ENCODE results near the gene DCAF11. TPM values are rescaled to one million over a fixed set of nuclear protein-coding genes. Genes with fewer than 3 reads are reported as not detected.

Gene DCAF11
- total and polyA plus RNA-seq, 2 of the 13 experiments (the other 11 are each of a cell fraction or from before 2014, with no cell fraction given) = 150 to 257 TPM

DNA sequence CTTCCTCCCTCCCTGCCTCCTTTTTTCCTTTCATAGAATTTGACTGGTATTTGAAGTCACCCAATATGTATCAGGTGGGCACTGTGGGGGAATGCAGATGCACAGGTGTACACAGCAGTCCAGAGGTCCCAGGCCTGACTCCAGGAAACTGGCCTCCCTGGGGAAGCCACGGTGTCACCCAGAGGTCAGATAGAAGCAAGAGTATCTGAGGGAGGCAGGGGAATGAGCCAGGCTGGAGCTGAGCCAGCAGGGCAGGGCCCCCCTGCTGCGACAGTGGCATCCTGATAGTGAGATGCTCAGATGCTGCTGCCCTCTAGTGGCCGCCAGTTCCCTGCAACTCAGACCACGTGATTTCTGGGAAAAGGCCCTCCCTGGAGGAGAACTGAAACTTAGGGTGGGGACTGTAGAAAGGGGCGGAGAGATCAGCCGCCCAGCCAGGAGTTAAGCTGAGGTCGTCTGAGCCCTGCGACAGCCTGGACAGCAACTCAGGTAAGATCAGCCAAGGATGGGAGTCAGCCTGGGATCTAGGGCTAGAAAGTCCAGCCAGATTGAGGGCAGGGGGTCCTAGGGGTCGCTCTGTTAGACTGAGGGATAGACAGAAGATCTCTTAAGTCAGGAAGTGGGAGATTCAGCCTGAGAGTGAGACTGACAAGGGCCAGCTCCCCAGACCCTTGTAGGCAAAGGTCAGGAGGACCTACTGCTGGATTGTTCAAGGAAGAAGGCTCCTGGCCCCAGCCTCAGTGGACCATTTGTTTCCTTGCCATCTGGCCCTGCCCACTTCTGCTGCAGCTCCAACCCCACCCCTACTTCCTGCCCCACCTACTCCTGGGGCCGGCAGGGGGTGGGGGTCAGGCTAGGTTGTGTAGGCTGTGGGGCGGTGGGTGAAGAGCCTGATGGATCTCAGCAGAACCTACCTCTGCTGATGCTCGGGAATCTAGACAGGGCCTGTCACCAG is 46.5 kb downstream of the DCAF11 start, which contains the start of gene IRF9 (continued):
- TF ChIP-seq ERF (CRISPR knock-in tag; IDR thresholded peaks at IDR 0.05) (peak; percentile 100), RAD21 (CRISPR knock-in tag; IDR thresholded peaks at IDR 0.05) (peak; percentile 99), ZSCAN21 (CRISPR knock-in tag; IDR thresholded peaks at IDR 0.05; ENCODE audit: borderline replicate concordance) (peak; percentile 96), SETDB1 (CRISPR knock-in tag; IDR thresholded peaks at IDR 0.05; ENCODE audit: borderline replicate concordance) (no peak), NKX3-1 (CRISPR knock-in tag; IDR thresholded peaks at IDR 0.05) (no peak), NFATC3 (CRISPR knock-in tag; IDR thresholded peaks at IDR 0.05) (peak; percentile 95; the same call in 1 of the 2 replicates), CREM (IDR thresholded peaks at IDR 0.05) (peak; percentile 77), CREM (CRISPR knock-in tag; IDR thresholded peaks at IDR 0.05) (no peak; the same call in 1 of the 2 replicates), WIZ (CRISPR knock-in tag; IDR thresholded peaks at IDR 0.05) (peak; percentile 83; the same call in 1 of the 2 replicates), CSRNP2 (CRISPR knock-in tag; conservative IDR thresholded peaks at IDR 0.05; ENCODE audit: low read depth) (no peak), ZNF382 (CRISPR knock-in tag; IDR thresholded peaks at IDR 0.05; ENCODE audit: borderline replicate concordance) (no peak), POLR2G (IDR thresholded peaks at IDR 0.05; ENCODE audit: low read depth, low read length) (peak; percentile 99), HMGXB3 (CRISPR knock-in tag; IDR thresholded peaks at IDR 0.05; ENCODE audit: borderline replicate concordance) (peak; percentile 98)
- TF ChIP-seq, protein P1, sequence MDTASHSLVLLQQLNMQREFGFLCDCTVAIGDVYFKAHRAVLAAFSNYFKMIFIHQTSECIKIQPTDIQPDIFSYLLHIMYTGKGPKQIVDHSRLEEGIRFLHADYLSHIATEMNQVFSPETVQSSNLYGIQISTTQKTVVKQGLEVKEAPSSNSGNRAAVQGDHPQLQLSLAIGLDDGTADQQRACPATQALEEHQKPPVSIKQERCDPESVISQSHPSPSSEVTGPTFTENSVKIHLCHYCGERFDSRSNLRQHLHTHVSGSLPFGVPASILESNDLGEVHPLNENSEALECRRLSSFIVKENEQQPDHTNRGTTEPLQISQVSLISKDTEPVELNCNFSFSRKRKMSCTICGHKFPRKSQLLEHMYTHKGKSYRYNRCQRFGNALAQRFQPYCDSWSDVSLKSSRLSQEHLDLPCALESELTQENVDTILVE (CRISPR knock-in tag; IDR thresholded peaks at IDR 0.05) = peak; percentile 99
- TF ChIP-seq, protein P2, sequence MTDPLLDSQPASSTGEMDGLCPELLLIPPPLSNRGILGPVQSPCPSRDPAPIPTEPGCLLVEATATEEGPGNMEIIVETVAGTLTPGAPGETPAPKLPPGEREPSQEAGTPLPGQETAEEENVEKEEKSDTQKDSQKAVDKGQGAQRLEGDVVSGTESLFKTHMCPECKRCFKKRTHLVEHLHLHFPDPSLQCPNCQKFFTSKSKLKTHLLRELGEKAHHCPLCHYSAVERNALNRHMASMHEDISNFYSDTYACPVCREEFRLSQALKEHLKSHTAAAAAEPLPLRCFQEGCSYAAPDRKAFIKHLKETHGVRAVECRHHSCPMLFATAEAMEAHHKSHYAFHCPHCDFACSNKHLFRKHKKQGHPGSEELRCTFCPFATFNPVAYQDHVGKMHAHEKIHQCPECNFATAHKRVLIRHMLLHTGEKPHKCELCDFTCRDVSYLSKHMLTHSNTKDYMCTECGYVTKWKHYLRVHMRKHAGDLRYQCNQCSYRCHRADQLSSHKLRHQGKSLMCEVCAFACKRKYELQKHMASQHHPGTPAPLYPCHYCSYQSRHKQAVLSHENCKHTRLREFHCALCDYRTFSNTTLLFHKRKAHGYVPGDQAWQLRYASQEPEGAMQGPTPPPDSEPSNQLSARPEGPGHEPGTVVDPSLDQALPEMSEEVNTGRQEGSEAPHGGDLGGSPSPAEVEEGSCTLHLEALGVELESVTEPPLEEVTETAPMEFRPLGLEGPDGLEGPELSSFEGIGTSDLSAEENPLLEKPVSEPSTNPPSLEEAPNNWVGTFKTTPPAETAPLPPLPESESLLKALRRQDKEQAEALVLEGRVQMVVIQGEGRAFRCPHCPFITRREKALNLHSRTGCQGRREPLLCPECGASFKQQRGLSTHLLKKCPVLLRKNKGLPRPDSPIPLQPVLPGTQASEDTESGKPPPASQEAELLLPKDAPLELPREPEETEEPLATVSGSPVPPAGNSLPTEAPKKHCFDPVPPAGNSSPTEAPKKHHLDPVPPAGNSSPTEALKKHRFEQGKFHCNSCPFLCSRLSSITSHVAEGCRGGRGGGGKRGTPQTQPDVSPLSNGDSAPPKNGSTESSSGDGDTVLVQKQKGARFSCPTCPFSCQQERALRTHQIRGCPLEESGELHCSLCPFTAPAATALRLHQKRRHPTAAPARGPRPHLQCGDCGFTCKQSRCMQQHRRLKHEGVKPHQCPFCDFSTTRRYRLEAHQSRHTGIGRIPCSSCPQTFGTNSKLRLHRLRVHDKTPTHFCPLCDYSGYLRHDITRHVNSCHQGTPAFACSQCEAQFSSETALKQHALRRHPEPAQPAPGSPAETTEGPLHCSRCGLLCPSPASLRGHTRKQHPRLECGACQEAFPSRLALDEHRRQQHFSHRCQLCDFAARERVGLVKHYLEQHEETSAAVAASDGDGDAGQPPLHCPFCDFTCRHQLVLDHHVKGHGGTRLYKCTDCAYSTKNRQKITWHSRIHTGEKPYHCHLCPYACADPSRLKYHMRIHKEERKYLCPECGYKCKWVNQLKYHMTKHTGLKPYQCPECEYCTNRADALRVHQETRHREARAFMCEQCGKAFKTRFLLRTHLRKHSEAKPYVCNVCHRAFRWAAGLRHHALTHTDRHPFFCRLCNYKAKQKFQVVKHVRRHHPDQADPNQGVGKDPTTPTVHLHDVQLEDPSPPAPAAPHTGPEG (CRISPR knock-in tag; IDR thresholded peaks at IDR 0.05) = peak; percentile 95
